ENCODE measurements around the gene CCDC24.
A peak's percentile ranks its signal among the peaks of the same experiment; 100 is the strongest.

CCDC24 gene

DNA sequence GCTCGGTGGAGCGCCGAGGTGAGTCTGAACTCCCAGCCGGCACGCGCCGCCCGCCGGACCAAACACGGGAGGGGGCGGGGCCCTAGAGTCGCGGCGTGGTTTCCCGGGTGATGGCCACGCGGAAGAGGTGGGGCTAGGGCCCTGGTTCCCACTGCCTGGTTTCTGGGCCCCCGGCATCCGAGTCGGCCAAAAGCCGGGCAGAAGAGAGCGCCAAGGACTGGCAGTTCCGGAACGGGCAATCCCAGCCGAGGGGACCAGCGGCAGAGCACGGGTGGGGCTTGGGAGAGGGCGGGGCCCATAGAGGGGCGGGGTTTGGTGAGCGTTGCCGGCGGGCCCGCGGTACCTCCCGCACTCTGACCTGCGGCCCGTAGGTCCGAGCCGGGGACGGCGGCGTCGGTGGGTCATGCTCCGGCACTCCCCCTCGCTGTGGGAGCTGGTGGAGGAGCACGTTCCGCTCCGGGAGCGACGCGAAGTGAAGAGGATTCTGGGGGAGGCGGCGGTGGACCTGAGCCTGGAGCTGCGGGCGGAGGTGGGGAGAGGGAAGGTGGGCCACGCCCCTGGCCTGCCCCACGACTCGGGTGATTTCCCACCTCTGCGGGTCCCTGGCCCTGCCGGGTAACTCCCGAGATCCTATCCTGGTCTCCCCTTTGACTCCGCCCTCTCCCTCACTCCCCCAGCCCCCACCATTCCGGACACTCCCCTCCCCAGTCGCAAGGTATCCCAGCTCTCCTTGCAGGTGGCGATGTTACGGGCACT, at the start of gene CCDC24:
CCDC24 (plus strand) TSS at position 124 of the 756 bp plus-strand sequence; CDS start at position 404, 280 bp downstream.
- DNase-seq (ENCODE audit: low read depth) = peak; percentile 77

DNA sequence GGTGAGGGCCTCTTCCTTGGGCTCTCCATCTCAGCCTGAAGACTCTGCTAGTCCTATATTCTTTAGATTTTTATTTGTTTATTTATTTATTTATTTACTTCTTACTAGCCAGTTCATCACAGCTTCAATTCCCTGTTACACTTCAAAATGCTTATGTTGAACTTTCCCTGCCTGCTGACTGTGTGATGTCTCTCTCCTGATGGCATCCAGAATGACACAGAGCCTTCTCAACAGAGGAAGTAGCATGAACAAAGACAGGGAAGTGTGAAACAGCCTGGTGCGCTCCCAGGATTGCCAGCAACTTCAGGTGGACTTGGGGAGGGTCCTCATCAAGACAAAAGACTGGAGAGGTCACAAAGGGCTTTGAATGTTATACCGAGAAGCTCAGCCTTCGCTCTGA, 49.0 kb upstream of the CCDC24 start:
- DNase-seq (ENCODE audit: low read depth) = no peak

DNA sequence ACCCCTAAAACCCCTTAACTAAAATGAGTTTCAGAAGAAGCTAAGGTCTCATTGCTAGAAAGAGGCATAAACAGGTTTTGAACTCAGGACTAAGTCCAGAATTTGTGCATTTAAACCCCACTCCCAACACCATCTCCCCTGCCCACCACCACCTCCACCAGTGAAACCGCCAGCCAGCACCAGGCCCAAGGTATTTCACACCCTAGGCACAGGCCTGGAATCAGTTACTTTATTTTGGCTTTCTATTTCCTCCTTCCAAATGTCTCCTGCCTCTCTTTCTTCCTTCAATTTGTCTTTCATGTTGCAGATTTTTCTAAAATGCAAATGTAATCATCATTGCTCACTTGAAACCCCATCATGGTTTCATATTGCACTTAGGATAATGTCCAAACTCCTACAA, 46.5 kb upstream of the CCDC24 start:
- no peak for DNase-seq (ENCODE audit: low read depth)

DNA sequence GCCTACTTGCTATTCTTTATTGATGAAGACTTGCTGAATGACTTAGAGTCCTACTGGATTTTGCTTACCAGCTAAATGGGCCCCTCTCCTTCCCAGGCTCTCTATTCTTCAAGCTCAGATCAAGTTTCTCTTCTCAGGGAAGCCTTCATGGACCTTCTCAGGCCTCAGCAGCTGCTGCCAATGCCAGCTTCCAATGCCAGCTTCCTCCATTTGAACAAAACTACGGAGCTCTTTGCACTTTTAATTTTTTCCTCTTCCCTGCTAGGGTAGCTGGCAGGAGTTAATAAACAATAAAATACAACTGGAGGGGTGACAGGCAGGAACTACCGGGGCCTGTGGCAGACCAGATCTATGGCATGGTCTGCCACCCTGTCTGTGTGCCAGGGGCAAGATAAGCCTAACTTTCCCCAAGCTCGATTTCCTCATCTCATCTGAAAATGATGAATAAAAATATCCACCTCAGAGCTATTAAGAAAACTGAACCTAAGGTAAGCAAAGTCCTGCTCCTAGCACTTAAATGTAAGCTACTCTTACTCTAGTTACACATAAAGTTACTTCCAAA, 45.6 kb upstream of the CCDC24 start:
- DNase-seq (ENCODE audit: low read depth) = no peak

DNA sequence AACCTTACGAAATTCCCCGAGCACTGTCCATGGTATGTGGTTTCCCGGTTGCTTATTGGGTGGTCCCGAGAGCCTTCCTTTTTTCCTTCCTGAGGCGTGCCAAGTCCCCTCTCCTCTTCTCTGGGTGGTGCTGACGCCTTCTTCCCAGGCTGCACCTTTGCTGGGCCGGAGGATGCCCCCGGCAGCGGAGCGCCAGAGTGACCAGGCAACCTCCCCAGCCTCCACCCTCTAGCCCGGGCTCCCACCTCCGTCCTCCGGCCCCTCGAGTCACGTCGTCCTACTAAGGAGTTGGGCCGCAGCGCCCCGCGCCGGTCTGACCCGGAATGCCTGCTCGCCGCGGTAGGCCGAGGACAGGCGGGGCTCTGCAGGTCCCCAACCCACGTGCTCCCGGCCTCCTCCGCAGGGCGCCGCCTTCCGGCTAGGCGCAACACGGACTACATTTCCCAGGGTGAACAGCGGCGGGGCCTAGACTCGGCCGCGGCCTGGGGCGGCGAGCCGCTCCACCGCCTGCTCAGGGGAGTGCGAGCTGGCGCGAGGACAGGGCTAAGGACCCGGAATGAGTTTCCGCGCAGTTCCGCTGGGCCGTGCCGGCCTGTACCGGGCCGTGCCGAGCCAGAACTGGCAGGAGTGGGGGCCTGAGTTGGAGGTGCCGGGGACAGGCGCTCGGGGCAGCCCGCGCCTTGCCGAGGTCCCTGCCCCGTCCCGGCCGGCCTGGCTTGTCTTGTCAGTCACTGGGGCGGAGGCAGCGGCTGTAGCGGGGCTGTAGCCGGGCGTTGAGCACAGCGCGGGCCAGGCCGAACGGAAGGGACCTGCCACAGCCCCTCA, 45.0 kb upstream of the CCDC24 start, which contains the start of gene IPO13:
IPO13 (plus strand) TSS at position 715 of the 825 bp plus-strand sequence. CDS start 651 bp downstream, outside the sequence.
- DNase-seq (ENCODE audit: low read depth) = peak; percentile 95

DNA sequence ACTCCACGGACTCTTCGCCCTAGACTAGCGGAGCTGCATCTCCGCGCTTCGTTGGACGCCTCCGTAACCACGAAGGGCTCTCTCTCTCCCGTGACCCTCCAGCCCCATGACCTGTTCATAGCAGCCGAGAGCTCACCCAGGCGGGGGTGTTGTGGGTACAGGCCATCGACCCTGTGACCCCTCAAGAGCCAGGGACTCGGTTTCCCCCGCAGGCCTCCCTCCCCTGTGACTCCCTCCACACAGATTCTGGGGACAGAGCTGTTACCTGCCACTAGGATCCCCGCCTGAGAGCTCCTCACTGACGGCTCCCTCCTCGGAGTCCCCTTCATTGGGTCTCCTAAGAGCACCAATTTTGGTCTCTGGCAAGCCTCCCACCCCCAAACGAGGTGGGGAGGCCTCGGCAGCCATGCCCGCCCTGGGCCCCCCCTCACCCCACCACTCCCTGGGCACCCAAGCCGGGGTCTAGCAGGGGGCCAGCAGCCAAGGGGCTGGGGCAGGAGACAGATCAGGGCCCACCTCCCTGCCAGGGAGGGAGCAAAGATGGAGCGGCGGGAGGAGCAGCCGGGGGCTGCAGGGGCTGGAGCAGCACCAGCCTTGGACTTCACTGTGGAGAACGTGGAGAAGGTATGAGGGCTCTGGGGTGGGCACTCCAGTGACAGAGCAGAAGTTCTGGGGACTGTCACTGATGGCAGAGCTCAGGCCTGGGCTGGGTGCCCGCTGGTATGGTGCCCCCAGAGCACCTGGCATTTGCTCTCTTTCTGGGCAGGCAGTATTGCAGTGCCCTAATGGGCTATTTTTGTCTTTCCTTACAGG, 44.1 kb upstream of the CCDC24 start:
- no peak for DNase-seq (ENCODE audit: low read depth)

DNA sequence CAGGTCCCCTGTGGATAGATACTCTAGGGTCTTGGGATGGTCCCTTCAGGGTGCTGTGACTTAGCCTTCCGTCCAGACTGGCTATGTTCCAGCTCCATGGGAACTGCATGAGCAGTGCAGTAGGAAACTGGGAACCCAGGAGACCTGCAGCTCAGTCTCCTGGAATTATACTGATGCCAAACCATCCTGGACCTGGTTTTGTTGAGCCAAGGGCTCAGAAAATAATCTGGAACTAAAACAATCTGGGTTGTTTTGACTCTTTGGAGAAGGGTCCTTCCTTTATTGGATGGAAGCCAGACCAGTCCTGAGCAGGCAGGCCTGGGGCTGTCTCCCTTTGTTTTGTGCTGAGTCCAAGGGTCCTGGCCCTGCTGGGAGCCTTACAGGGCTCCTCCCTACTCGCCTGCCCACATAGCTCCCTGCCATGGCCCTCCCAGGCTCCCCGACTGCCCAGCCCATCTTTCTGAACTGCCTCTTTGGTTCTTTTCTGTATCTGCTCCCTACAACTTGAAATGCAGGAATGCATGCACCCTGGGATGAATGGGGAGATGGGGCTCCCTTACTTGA, 43.4 kb upstream of the CCDC24 start:
- no peak for DNase-seq (ENCODE audit: low read depth)

DNA sequence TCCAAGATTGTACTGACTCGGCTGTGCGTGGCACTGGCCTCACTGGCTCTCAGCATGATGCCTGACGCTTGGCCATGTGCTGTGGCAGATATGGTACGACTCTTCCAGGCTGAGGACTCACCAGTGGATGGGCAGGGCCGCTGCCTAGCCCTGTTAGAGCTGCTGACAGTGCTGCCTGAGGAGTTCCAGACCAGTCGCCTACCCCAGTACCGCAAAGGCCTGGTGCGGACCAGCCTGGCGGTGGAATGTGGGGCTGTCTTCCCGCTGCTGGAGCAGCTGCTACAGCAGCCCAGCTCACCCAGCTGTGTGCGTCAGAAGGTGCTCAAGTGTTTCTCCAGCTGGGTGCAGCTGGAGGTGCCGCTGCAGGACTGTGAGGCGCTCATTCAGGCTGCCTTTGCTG, 41.7 kb upstream of the CCDC24 start:
- no peak for DNase-seq (ENCODE audit: low read depth)

DNA sequence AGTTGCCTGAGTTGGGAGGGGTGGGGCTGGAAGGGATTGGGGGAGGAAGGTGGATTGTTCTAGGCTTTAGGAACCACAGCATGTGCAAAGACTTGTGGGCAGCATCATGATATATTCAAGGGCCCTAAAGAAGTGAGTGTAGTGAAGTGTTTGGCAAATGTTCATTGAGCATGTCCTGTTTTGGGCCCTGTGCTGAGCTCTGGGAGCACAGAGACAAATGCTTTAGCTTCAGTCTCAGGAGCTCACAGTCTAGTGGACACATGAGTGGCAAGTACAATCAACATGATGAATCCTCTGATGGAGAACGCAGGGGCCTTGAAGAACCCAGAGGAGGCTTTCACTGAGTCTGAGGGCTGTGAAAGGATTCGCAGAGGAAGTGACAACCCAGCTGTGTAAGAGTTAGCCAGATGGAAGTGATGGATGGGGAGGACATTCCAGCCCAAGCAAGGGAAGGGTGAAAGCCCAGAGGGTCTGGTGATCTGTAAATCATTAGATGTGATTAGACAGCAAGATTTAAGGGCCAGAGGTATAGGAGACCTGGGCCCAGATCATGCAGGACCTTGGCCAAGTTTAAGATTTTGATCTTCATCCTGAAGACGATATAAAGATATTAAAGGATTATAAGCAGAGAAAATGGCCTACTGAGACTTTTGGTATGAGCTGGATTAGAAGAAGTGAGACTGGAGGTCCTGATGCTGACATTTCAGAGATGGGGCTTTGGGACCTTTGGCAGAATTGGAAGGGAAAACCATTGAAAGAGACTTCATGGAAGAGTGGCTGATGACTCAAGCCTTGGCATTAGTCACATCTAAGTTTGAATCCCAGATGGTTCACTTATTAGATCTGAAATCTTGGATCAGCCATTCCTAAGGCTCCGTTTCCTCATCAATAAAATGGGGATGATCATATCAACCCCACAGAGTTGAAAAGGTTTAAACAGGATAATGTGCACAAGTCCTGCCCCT, 40.1 kb upstream of the CCDC24 start:
- no peak for DNase-seq (ENCODE audit: low read depth)

DNA sequence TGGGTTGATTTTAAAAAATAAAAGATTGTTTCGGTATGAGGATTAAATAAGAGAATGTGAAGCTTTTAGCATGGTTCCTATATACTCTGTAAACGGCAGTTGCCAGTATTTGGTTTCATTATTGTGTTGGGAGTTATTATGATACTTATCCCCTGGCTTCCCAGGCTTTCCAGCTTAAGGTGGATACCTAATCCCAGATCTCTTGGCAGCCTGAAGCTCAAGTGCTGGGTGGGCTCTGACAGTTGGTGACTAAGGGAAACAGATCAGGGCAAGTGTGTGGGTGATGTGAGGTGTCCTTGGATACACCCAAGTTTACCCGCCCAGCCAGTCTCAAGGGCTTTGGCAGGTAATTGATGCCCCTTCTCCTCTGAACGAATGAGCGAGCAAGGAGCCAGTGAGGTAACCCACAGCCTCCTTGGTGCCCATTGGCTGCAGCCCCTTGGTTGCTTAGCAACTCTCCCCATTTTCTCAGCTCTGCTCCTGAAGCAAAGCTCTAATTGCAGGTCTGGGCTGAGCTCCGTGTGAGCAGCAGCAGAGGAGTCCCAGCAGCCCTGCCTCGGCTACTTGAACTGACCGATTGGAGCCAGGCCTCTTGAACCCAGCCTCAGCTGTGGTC, 38.6 kb upstream of the CCDC24 start:
- DNase-seq (ENCODE audit: low read depth) = no peak

DNA sequence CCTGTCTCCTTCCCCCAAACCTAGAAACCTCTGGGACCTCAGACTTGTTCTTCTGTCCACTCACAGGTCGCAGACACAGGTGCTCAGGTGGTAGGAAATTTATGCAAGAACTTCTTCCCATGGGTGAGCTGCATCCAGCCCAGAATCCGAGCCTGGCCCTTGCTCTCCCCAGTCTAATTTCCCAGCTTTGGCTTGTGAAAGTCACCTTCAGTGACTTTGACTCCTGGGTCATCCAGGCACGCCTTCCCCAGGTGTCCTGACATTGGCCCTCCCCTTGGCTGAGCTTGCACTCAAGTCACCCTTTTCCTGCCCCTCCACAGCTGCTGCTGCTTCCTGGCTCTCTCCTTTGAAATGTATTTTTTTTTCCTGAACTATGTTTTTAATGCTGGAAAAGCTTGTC, 38.0 kb upstream of the CCDC24 start:
- no peak for DNase-seq (ENCODE audit: low read depth)

DNA sequence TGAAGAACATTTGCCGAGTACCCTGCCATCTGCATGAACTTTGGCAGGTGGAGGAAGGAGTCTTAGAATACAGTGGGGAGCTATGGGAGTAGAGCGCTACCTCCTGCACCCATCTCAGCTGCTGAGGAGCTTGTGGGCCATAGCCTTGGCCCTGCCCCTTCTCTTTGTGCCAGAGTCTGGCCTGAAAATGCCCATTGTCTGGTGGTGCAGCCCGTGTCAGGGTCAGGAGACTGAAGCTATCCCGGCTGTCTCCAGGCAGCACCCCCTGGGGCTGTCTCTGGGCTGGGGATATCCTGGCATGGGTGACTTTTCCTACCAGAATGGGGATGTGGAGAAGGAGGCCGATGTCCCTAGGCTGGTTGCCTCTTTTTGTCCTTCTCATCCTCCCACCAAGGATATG, 37.4 kb upstream of the CCDC24 start:
- no peak for DNase-seq (ENCODE audit: low read depth)

DNA sequence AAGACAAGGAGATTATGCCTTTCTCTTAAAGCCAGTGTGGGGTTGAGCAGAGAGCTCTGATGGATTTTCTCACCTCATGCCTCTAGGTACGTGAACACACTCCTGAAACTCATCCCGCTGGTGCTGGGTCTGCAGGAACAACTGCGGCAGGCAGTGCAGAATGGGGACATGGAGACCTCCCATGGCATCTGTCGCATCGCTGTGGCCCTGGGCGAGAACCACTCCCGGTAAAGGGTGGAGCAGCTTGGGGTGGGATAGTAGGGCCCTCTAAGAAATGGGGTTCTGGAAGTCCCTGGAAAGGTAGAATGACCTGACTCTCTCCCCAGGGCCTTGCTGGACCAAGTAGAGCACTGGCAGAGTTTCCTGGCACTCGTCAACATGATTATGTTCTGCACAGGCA, 35.2 kb upstream of the CCDC24 start:
- no peak for DNase-seq (ENCODE audit: low read depth)

DNA sequence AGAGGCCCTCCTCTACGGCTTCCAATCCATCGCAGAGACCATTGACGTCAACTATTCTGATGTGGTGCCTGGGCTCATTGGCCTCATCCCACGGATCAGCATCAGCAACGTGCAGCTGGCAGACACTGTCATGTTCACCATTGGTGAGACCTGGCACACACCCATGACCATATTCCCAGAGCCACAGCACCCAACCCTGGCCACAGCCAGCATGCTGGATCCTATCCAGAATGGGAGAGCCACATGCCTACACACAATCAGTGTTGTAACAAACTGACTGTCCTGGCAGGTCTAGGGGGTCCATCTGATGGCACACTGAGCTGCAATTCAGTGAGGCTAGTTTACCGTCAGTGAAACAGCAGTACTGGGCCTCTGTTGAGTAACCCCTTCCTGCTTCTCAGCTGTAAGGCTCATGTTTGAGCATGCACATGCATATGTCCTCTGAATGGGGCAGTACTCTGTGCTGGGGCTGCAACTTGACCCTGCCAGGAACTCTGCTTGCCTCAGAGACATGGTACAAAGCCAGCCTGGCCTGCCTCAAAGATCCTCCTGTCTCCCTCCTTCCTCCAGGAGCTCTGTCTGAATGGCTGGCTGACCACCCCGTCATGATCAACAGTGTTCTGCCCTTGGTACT, 33.9 kb upstream of the CCDC24 start:
- DNase-seq (ENCODE audit: low read depth) = no peak

DNA sequence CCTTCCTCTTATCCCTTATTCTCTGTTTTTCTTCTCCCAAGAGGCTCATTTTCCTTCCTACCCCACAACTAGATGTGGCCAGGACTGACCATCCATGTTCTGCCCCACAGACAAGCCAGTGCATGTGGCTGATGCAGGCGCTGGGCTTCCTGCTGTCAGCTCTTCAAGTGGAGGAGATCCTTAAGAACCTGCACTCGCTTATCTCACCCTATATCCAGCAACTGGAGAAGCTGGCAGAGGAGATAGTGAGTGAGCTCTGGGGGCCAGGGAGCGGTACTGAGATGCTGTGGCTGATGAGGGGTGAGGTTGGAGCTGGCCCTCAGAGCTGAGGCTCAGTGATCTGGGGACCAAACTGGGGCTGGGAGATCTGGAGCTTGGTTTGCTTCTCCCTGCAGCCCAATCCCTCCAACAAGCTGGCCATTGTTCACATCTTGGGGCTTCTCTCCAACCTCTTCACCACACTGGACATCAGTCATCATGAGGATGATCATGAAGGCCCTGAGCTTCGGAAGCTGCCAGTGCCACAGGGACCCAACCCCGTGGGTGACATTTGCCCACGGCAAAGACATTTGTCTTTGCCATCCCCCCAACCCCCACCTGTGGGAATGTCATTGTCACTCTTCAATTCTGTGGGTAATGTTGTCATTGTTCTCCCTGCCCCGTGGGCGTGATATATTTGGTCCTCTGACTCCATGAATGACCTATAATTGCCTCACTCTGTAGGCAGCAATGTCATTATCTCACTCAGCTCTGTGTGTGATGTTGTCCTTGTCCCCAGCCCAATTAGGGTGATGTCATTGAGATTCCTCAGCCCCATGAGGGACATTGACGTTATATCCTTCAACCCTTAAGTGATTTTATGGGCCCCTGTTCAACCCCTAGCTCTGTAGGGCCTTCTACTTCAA, 32.8 kb upstream of the CCDC24 start:
- no peak for DNase-seq (ENCODE audit: low read depth)

DNA sequence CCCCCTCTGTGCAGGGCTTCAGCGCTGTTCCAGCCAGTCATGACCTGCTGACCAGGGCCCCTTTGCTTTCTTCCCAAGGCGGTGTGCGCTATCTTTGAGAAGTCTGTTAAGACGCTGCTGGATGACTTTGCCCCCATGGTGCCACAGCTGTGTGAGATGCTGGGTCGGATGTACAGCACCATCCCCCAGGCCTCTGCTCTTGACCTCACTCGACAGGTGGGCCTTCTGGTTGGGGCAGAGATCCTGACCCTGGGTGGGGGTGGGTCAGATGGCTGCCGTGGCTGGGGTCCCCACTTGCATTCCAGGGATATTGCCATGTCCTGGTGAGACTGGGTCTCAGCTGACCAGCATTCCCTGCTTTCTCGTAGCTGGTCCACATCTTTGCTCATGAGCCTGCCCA, 30.6 kb upstream of the CCDC24 start:
- DNase-seq (ENCODE audit: low read depth) = no peak

DNA sequence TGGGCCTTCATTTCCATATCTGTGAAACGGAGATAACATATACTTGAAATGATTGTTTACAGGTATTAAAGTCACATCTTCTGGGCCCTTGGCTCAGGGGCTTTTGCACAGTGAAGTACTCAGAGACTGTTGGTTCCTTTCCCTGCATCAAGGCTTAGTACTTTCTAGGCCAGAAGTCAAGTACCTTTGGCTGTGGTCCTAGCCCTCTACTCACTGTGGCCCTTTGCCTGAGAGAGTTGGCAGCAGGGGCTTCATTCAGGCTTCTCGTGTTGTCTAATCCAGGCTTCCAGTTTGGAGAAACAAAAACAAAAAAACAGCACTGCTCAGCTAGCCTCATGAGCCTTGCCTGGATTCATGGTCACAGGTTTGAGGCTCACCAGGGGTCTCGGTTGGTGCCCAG, 29.7 kb upstream of the CCDC24 start:
- no peak for DNase-seq (ENCODE audit: low read depth)

DNA sequence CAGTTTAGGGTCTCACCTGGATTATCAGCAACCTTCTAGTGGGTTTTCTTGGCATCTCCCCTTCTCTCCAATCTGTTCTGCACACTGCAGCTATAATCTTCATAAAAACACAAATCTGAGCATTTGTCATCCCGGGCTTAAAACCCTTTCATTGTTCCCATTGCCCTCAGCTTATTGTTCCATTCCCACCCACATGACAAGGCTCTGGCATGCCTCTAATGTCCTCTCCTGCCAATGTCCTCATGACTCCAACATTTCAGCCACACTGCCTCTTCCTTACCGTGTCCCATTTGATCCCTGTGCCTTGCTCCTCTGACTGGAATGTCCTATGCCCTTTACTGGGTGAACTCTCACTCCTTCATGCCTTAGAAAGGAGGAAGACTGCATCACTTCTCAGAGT, 29.1 kb upstream of the CCDC24 start:
- DNase-seq (ENCODE audit: low read depth) = no peak

DNA sequence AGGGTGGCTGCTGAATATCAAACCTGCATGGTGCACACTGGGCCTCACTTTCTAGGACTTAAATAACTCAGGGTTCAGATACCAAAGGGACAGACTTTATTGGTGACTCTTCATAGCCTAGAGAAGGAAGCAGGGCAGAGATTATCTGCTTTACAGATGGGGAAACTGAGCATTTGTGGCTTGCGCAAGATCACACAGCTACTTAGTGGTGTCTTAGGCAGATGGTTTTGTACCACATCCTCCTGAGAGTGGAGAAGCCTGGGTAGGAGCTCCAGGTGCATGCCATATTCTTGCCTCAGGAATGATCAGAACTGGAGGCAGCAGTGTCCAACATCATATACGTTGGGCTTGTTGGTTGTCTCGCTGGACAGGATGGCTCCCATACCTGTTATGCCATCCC, 28.4 kb upstream of the CCDC24 start:
- no peak for DNase-seq (ENCODE audit: low read depth)
